ENCODE data around the gene LCOR.

The LCOR gene

GRCh38 chr10:97037365-97038361 is 205.6 kb downstream of the LCOR start:
- peak; percentile 83 for DNase-seq

DNA sequence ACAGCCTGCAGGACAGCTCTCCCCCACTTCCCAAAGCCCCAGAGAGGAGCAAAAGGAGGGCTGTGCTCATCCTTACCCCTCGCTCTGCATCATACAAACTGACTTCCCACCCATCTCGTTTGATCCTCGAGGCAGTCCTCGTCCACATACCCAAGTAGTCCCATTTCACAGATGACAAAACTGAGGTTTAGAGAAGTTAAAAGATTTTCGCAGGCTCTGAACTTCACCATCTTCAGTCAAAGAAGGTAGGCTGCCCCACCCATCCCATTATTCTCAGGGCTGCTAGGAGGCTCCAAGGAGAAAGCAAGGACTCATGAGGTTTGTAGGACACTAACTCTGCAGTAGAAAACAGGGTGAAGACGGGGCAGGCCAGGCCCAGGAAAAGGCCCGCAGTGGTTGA is 206.6 kb downstream of the LCOR start:
- DNase-seq: no peak

DNA sequence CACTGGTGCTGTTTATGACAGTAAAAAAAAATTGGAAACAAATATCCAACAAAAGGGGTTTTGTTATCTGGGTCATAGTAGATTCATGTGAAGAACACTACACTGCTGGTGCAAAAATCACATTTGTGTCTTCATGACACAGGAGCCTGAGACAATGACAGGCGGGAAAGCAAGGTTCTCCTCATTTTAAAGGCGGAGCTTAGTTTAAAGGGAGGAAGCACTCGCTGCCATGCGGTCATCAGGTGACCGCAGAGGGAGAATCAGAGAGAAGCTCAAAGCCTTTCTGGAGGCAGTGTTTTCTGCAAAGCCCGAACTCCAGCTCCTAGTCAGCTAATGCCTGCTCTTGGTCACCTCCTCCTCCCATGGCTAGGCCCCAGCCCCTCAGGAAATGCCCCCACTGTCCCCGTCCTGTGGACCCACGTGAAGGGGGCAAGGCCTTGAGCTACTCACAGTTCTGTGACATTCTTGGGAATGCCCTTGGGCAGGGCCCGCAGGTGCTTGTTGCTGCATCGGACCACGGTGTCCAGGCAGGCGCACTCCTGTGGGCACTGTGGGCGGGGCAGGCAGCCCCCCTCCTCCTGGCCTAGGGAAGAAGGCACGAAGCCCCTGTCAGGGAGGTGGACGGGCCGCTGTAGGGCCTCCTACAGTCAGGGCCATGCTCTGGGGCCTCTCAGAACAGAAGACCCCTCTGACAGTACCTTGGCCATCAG is 207.6 kb downstream of the LCOR start:
- peak; percentile 7 for DNase-seq

- no peak for DNase-seq
Measured at GRCh38 chr10:97040248-97040584, 208.1 kb downstream of the LCOR start.

GRCh38 chr10:97040706-97041105 is 208.6 kb downstream of the LCOR start:
- no peak for DNase-seq

DNA sequence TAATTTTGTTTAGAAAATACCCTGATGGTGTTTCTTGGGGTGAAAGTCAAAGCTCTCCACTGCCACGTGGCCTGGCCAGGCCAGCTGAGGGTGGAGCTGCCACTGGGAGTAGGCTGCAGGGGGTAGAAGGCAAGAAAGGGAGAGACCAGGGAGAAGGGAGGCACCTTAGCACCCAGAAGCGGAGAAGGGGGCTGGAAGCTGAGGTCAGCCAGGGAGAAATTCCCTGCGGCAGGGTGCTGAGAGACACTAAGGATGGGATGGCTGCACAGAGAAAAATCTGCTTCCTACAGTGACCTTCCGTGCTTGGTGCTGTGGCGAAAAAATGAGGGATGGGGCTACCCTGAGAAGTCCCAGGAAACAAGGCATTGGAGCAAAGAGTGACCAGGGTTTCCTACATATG is 210.0 kb downstream of the LCOR start:
- DNase-seq: no peak

GRCh38 chr10:97042716-97043562 is 210.8 kb downstream of the LCOR start:
- DNase-seq: no peak

GRCh38 chr10:97043563-97043855 is 211.4 kb downstream of the LCOR start:
- no peak for DNase-seq

All from right hindlimb (tissue), 1 donor.